Measurements from ENCODE around the gene CLDN18. TPM values are rescaled to one million over a fixed set of nuclear protein-coding genes. Genes with fewer than 3 reads are reported as not detected.

Gene CLDN18
- total RNA-seq, 1 donor from 2014 or later = 19.5 TPM

DNA sequence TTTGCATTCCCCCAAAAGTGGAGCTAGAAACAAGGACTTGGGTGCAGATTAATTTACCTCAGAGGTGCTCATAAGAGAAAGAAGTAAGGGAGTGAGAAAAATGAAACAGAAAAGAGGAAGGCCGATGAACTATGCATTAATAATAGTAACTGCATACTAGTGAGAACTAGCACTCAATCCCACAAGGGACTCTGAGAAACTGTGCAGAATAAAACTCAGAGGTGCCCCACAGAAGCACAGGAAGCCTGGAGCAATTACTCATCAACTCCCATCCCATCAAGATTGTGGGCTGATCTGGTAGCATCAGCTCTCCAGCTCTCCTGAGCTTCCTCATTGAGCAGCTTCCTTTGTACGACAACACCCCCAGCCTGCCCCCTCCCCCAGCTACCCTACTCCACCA lies 50.8 kb downstream of the CLDN18 start:
- Mint-ChIP-seq H3K4me3 (ENCODE audit: low read depth) (no peak overlapping the region), H3K27me3 (no peaks in the 10 kb centered on the region), H3K27ac (no peak overlapping the region), H3K9me3 (ENCODE audit: low read depth) (no peaks in the 10 kb centered on the region), H3K4me1 (ENCODE audit: low read depth) (peaks cover 12% of the 10 kb centered on the region), H3K36me3 (ENCODE audit: insufficient read depth) (peaks cover 22% of the 10 kb centered on the region)
- no peak for DNase-seq (ENCODE audit: low spot score, unreplicated experiment)
- TF ChIP-seq CTCF (IDR thresholded peaks at IDR 0.05; ENCODE audit: unreplicated experiment) = no peak

DNA sequence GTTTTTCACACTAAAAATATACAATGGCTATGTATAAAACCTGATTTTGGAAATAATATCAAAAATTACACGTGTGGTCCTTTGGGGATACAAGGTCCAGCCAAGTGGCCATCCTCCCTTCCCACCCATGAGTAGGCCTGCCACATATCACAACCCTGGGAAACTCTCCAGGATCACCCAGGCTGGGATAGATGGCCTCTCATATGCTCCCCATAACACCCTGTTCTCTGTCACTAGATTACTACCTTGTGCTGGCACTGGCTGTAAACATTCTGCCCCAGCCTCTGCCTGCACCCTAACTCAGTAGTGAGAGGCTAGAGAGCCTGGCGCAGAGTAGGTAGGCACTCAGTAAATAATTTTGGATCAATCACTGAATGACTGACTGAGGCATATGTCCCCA lies 52.1 kb downstream of the CLDN18 start:
- Mint-ChIP-seq H3K36me3 (ENCODE audit: insufficient read depth) (peaks cover 26% of the 10 kb centered on the region), H3K27me3 (no peaks in the 10 kb centered on the region), H3K4me3 (ENCODE audit: low read depth) (no peak overlapping the region), H3K27ac (no peak overlapping the region), H3K9me3 (ENCODE audit: low read depth) (no peaks in the 10 kb centered on the region), H3K4me1 (ENCODE audit: low read depth) (peaks cover 17% of the 10 kb centered on the region)
- TF ChIP-seq CTCF (IDR thresholded peaks at IDR 0.05; ENCODE audit: unreplicated experiment) = no peak
- no peak for DNase-seq (ENCODE audit: low spot score, unreplicated experiment)

DNA sequence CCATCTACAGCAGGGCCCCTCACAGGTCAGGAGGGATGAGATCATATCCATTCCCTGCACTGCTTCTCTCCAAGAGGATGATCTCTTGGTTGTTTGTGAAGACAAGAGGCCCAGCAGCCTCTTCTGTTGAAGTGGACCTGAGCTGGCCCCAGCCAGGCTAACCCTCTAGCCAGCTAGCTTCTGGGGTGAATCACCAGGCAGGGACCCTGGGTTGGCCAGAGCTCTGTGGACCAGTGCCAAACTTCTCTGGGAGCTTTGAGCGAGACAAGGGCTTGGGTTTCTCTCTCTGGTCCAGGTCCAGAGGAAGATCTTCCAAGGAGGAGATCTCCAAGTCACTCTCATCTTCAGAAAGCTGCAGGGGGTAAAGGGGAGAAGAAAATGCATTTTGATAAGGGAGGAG lies 52.7 kb downstream of the CLDN18 start:
- Mint-ChIP-seq H3K4me3 (ENCODE audit: low read depth) (no peak overlapping the region), H3K36me3 (ENCODE audit: insufficient read depth) (peaks cover 26% of the 10 kb centered on the region)
- TF ChIP-seq CTCF (IDR thresholded peaks at IDR 0.05; ENCODE audit: unreplicated experiment) = no peak

GRCh38 chr3:138063416-138063815 lies 53.5 kb downstream of the CLDN18 start:
- no peak for TF ChIP-seq CTCF (IDR thresholded peaks at IDR 0.05; ENCODE audit: unreplicated experiment)
- no peaks in the 10 kb centered on the region for H3K27me3 Mint-ChIP-seq
- H3K9me3 Mint-ChIP-seq (ENCODE audit: low read depth) = no peaks in the 10 kb centered on the region
- H3K36me3 Mint-ChIP-seq (ENCODE audit: insufficient read depth) = peaks cover 28% of the 10 kb centered on the region
- no peak overlapping the region for H3K27ac Mint-ChIP-seq
- H3K4me3 Mint-ChIP-seq (ENCODE audit: low read depth) = no peak overlapping the region
- DNase-seq (ENCODE audit: low spot score, unreplicated experiment) = no peak
- peaks cover 17% of the 10 kb centered on the region for H3K4me1 Mint-ChIP-seq (ENCODE audit: low read depth)

More for the DNA sequence above, 52.7 kb downstream of the CLDN18 start:
- H3K4me1 Mint-ChIP-seq (ENCODE audit: low read depth) = peaks cover 17% of the 10 kb centered on the region
- H3K27me3 Mint-ChIP-seq = no peaks in the 10 kb centered on the region
- H3K9me3 Mint-ChIP-seq (ENCODE audit: low read depth) = no peaks in the 10 kb centered on the region
- peak overlapping the region; percentile 13 for H3K27ac Mint-ChIP-seq
- no peak for DNase-seq (ENCODE audit: low spot score, unreplicated experiment)

DNA sequence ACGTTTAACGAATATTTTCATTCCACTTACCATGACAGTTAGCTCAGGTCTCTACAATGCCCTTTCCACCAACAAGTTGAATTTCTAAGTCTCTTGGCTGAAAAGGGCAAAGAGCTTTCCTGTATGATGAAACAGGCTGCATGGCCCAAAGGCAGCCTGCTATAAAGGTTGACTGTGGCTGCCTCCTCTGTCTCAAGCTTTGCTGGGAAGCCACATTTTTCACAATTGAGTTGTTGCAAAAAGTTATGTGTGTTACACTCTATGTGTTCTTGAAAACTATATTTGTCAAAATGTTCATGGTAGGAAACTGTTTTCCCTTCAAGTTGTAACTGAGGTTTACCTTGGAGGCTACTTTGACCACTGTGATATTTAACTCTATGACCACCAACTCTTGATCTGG lies 56.0 kb downstream of the CLDN18 start:
- Mint-ChIP-seq H3K27me3 (no peaks in the 10 kb centered on the region), H3K27ac (peak overlapping the region; percentile 46), H3K9me3 (ENCODE audit: low read depth) (no peaks in the 10 kb centered on the region), H3K4me1 (ENCODE audit: low read depth) (peaks cover 19% of the 10 kb centered on the region), H3K36me3 (ENCODE audit: insufficient read depth) (peaks cover 34% of the 10 kb centered on the region), H3K4me3 (ENCODE audit: low read depth) (no peak overlapping the region)
- no peak for TF ChIP-seq CTCF (IDR thresholded peaks at IDR 0.05; ENCODE audit: unreplicated experiment)
- no peak for DNase-seq (ENCODE audit: low spot score, unreplicated experiment)
